ENCODE measurements around the gene DLGAP3. TPM values are rescaled to one million over a fixed set of nuclear protein-coding genes. Genes with fewer than 3 reads are reported as not detected.
"Not testable (repeated sequence)": the region's sequence is repeated elsewhere in the genome, so short reads cannot be mapped to it uniquely, and the experiment has no call there.

The DLGAP3 gene
- total RNA-seq, 1 experiment from 2014 or later = under 0.01 TPM

- DNase-seq (ENCODE audit: low read depth) = no peak
Measured at GRCh38 chr1:34842073-34842472, 87.4 kb downstream of the DLGAP3 start.

GRCh38 chr1:34840426-34840825 is 89.0 kb downstream of the DLGAP3 start:
- no peak for DNase-seq (ENCODE audit: low read depth)

DNA sequence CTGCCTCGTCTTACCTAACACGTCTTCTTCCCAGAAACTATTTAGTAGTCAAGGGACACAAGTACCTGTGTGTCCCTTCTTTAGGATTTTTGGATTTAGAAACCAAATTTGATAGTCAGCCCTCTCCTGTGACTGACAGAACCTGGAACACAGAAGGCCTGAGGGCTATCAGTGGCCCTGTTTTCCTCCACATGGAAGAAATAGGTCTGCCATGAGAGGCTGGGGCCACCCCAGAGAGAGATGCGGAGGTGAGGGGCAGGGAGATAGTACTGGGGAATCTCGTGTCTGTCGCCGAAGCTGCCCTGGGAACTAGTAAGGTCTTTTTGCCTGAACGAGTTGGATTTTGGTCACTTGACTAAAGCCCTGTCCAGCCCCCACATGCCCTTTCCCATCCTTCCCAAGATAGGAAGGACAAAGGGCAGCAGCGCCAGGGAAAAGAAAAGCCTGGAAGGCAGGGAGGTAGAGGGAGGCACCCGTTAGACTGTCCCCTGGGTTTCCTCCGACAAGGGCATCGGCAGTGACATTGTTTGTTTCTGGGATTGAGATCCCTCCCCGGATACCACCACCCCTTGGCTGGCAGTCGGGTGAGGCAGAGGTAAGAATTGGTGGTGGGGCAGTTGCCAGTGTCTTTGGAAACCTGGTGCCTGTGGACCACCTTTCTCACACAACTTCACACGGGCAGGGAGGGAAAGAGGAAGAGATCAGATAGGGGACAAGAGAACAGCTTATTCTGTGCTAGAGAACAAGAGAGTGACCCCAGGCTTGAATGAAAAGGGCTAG is 89.7 kb downstream of the DLGAP3 start:
- no peak for DNase-seq (ENCODE audit: low read depth)

DNA sequence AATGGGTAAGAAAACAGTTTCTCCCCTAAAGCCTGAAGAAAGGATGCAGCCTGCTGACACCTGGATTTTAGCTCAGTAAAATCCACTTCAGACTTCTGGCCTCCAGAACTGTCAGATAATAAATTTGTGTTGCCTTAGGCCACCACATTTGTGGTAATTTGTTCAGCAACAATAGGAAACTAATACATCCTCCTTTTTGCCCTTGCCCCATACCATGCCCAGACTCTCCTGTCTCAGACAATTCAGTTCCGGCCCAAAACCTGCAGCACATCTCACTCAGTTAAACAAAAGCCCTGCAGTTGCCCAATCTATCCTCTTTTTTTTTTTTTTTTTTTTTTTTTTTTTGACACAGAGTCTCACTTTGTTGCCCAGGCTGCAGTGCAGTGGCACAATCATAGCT is 95.7 kb downstream of the DLGAP3 start:
- DNase-seq (ENCODE audit: low read depth) = no peak

DNA sequence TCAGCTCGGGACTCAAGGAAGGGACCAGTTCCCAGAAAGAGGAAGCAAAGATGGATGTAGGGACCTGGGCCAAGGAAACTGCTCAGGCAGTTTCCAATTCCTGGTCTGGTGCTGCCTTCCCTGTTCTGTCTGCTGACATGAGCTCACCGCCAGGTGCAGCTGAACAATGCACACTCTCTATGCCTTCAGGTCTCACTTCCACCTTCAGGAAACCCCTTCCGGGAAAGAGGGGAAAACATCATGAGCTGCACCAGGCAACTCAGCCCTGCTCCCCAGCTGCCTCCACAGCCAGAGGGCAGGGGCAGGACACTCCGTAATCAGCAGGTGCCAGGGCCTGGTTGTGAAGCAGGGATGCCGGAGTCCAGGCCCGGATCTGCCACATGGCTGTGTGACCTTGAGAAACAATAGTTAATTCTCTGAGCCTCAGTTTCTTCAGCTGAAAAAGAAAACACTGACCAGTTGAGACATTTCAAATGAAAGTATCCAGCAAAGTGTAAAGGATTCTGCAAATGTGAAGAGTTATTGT is 97.7 kb downstream of the DLGAP3 start:
- DNase-seq (ENCODE audit: low read depth) = no peak

- no peak for DNase-seq (ENCODE audit: low read depth)
Measured at GRCh38 chr1:34829250-34829649, 100.2 kb downstream of the DLGAP3 start.

DNA sequence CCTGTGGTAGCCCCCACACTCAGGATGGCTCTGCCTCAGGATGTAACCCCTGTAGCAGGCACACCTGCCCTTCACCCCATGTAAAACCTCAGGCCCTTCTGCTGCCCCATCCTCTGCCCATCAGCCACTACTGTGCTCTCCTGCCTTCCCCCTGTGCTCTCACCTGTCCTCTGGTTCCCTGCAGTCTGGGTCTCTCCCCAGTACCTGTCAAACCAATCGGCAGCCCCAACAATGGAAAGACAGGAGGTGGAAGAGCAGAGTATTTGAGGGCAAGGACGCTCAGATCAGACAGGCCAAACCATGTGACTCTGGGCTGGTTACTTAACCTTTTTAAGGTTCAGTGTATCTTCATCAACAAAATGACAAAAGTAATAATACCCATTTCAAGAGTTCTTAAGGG is 100.8 kb downstream of the DLGAP3 start:
- DNase-seq (ENCODE audit: low read depth) = no peak

DNA sequence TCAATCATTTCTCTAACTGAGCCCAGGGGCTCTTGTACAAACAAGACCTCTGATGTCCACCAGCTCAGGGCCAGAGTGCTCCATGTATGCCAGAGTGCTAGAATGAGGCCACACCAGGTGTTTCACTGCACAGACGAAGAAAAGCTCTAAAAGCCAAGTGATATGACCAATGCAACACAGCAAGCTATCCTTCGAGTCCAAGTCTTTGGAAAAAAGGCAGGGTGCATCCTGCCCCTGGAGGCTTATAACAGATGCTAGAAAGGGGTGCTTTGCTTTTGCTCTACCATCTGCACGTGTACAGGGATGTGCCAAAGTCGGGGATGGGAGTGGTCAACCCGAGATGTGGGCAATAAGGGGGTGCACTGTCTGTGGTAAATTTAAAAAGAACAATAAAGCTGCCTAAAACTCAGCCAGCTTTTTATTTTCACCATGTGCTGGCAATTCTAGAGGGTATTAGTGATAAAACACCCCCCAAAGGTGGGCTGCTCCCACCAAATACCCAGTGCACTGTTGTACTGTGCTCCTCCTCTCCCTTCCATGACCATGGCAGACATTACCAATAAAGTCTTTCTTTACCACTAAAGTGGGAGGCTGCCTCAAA is 102.0 kb downstream of the DLGAP3 start:
- DNase-seq (ENCODE audit: low read depth) = no peak

- no peak for DNase-seq (ENCODE audit: low read depth)
Measured at GRCh38 chr1:34825455-34826091, 103.9 kb downstream of the DLGAP3 start.

DNA sequence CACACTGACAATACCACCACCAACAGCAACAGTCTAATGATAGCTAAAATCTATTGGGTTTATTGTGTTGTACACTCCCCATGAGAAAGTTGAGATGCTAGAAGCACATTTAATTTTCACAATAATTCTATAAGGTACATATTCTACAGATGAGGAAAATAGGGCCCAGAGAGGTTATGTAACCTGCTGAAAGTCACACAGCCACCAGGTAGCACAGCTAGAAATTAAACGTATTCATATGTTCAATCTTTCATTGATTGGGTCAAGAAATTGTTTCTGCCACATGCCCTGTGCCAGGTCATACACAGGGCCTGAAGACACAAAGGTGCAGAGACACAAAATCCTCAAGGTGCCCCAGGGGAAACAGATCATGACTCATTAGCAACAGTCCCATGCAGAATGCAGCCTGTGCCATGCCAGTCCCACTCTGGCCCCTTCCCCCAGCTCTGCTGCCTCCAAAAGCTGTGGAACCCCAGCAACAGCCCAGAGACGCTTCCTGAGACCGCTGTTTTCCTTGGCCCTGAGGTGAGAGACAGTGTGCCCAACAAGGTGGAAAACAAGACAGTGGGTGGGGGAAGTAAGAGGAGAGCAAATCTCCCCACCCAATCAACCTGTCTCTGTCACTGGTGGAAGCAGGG is 104.5 kb downstream of the DLGAP3 start:
- no peak for DNase-seq (ENCODE audit: low read depth)

- no peak for DNase-seq (ENCODE audit: low read depth)
Measured at GRCh38 chr1:34822202-34822601, 107.2 kb downstream of the DLGAP3 start.

DNA sequence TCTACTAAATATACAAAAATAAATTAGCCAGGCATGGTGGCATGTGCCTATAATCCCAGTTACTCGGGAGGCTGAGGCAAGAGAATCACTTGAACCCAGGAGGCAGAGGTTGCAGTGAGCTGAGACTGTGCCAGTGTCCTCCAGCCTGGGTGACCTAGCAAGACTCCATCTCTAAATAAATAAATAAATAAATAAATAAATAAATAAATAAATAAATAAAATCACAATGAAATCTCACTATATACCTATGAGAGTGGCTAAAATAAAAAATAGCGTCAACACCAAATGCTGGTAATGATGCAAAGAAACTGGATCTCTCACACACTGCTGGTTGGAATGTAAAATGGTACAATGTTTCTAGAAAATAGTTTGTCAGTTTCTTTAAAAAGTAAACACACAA is 110.6 kb downstream of the DLGAP3 start:
- not testable (repeated sequence) for DNase-seq (ENCODE audit: low read depth)

DNA sequence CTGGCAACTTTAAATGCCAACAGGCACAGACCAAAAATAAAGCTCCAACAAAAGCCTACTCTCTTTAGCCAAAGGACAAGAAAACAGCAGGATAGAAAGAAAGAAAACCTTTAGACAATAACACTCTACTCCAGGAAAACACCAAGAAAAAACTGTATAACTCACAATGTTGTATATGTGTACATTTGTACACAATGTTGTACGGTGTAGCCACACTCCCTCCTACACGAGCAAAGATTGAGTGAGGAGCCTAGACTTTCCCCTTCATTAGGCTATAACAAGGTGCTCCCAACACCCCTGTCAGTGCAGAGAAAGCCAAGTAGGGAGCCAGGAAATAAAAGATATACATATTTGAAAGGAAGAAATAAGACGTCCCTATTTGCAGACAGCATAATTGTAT is 112.7 kb downstream of the DLGAP3 start:
- no peak for DNase-seq (ENCODE audit: low read depth)

- DNase-seq (ENCODE audit: low read depth) = no peak
Measured at GRCh38 chr1:34816332-34816731, 113.1 kb downstream of the DLGAP3 start.

Other genes with a start within 250 kb of the DLGAP3 start
- not detected in 2 replicates for gene GJB5, start 174.6 kb downstream of the DLGAP3 start, total RNA-seq (2014; rRNA removed; shearing (Covaris generic))
- not detected in 2 replicates for gene GJB4, start 169.9 kb downstream of the DLGAP3 start, total RNA-seq (2014; rRNA removed; shearing (Covaris generic))
- not detected in 2 replicates for gene GJB3, start 148.4 kb downstream of the DLGAP3 start, total RNA-seq (2014; rRNA removed; shearing (Covaris generic))
- not detected in 2 replicates for gene GJA4, start 136.7 kb downstream of the DLGAP3 start, total RNA-seq (2014; rRNA removed; shearing (Covaris generic))
- gene SMIM12, start 69.9 kb downstream of the DLGAP3 start, total RNA-seq (2014; rRNA removed; shearing (Covaris generic)) = 31.5 and 47.6 TPM in 2 replicates
- gene TMEM35B, start 55.7 kb upstream of the DLGAP3 start, total RNA-seq (2014; rRNA removed; shearing (Covaris generic)) = 40.6 and 41.9 TPM in 2 replicates
- gene ZMYM6, start 102.3 kb upstream of the DLGAP3 start, total RNA-seq (2014; rRNA removed; shearing (Covaris generic)) = 17.2 and 18.5 TPM in 2 replicates
- gene ZMYM1, start 149.7 kb upstream of the DLGAP3 start, total RNA-seq (2014; rRNA removed; shearing (Covaris generic)) = 24.5 and 25.8 TPM in 2 replicates